ENCODE measurements around the gene SPOP.

The SPOP gene

DNA sequence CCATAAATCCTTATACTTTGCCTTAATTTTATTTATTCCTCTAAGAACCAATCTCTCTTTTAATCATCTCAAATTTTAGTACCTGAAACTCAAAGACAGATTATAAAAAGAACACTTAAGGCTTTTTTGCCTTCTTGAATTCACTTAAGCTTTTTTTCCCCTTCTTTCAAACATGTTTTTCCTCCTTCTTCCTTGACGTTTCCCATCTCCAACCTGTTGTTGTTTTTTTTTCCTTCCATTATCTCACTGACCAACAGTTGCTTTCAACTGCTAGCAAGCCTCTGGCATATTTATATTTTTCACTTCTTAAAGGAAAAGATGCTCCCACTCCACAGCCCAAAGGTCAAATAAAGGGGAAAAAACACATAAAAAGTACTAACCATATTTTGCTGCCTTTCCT is 32.2 kb downstream of the SPOP start:
- TF ChIP-seq CTCF (IDR thresholded peaks at IDR 0.05; ENCODE audit: low read depth, low read length) = no peak
- H3K4me3 ChIP-seq (ENCODE audit: low read depth, low read length) = no peak overlapping the region

DNA sequence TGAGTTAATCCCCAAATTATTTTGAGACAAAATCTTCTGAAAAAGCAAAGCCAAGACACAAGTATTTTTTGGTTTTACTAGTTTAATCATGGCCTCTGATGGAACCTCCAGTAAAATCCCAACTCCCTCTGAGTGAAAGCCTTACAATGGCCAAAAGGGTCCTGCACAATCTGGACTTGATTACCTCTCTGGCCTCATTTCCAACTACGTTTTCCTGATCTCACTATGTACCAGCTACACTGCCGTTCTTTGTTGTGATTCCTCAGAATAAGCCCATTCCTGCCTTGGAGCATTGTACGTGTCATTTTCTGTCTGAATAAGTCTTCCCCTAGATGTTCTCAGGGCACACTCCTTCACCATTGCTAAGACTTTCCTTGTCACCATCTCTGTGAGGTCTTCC is 37.3 kb downstream of the SPOP start:
- H3K4me3 ChIP-seq (ENCODE audit: low read depth, low read length) = no peak overlapping the region
- TF ChIP-seq CTCF (IDR thresholded peaks at IDR 0.05; ENCODE audit: low read depth, low read length) = no peak

- no peak overlapping the region for H3K4me3 ChIP-seq (ENCODE audit: low read depth, low read length)
- no peak for TF ChIP-seq CTCF (IDR thresholded peaks at IDR 0.05; ENCODE audit: low read depth, low read length)
Measured at GRCh38 chr17:49638818-49639217, 39.1 kb downstream of the SPOP start.

GRCh38 chr17:49637739-49638138 is 40.2 kb downstream of the SPOP start:
- no peak for TF ChIP-seq CTCF (IDR thresholded peaks at IDR 0.05; ENCODE audit: low read depth, low read length)
- H3K4me3 ChIP-seq (ENCODE audit: low read depth, low read length) = no peak overlapping the region

DNA sequence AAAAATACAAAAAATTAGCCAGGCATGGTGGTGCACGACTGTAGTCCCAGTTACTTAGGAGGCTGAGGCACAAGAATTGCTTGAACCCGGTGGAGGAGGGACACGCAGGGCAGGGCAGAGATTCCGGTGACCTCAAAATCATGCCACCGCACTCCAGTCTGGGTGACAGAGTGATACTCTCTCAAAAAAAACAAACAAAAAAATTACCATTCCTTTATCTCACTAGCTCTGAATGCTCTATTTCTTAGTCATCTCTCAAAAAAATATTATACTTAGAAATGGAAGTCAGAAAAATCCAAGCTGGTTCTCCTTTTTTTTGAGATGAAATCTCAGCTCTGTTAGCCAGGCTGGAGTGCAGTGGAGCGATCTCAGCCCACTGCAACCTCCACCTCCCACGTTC is 40.8 kb downstream of the SPOP start:
- TF ChIP-seq CTCF (IDR thresholded peaks at IDR 0.05; ENCODE audit: low read depth, low read length) = no peak
- no peak overlapping the region for H3K4me3 ChIP-seq (ENCODE audit: low read depth, low read length)

DNA sequence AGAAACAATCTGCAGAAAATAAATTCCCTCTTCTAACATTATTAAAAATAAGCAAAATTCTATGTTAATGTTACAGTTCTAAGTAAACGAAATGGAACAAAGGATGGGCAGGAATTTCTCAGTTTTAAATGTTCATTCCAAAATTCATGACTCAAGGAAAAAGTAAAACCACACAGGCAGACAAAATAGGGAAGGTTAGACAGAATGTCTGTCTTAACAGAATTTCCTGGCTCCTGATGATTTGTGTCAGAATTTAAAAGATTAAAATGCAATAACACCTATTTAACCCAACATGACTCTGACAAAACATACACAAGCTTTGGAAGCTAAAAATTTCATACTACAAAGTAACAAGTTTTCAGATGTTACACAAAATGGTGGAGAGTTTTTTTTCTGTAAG is 42.8 kb downstream of the SPOP start:
- H3K4me3 ChIP-seq (ENCODE audit: low read depth, low read length) = no peak overlapping the region
- TF ChIP-seq CTCF (IDR thresholded peaks at IDR 0.05; ENCODE audit: low read depth, low read length) = no peak

GRCh38 chr17:49634485-49634860 is 43.4 kb downstream of the SPOP start:
- H3K4me3 ChIP-seq (ENCODE audit: low read depth, low read length) = no peak overlapping the region
- TF ChIP-seq CTCF (IDR thresholded peaks at IDR 0.05; ENCODE audit: low read depth, low read length) = no peak

All from WI38 (cell line).